Neutrophil (primary cell): ENCODE data around the gene ABHD2.
A peak's percentile ranks its signal among the peaks of the same experiment; 100 is the strongest.

Source experiments
- H3K27ac ChIP-seq: fragments of 200-600 bp; sonication (generic); 2 replicates; pipeline ENCODE4 v1.5.1; 2016; ENCODE audit warnings: mild to moderate bottlenecking, moderate library complexity
- H3K27me3 ChIP-seq: fragments of 200-600 bp; sonication (generic); 2 replicates; pipeline ENCODE4 v1.6.0; 2016; ENCODE audit warnings: mild to moderate bottlenecking
- H3K36me3 ChIP-seq: fragments of 200-600 bp; sonication (generic); 2 replicates; pipeline ENCODE4 v1.5.1; 2017
- H3K4me1 ChIP-seq, 2 experiments: fragments of 200-600 bp in 1 of 2; sonication (generic) in 1 of 2; 1 replicate in 1 of 2; 2 replicates in 1 of 2; pipeline versions ENCODE4 v1.5.1 to v1.6.1; 2013 to 2016; ENCODE audit warnings: low read depth in 1 of 2, low read length in 1 of 2, mild to moderate bottlenecking in 1 of 2, moderate library complexity in 1 of 2; ENCODE audit not compliant: control insufficient read depth in 1 of 2, insufficient read depth in 1 of 2
- H3K4me3 ChIP-seq, 2 experiments: fragments of 200-600 bp in 1 of 2; sonication (generic) in 1 of 2; 1 replicate in 1 of 2; 2 replicates in 1 of 2; pipeline ENCODE4 v1.5.1; 2013 to 2016; ENCODE audit warnings: low read depth in 1 of 2, low read length in 1 of 2, mild to moderate bottlenecking in 1 of 2, moderate library complexity in 1 of 2
- H3K9me3 ChIP-seq: fragments of 200-600 bp; sonication (generic); 2 replicates; pipeline ENCODE4 v1.5.1; 2016
- CTCF ChIP-seq: fragments of 200-600 bp; sonication (generic); IDR thresholded peaks from 2 replicates; pipeline ENCODE4 v1.5.1; 2016; ENCODE audit warnings: antibody characterized with exemption

ABHD2 gene

GRCh38 chr15:89150762-89151664 is 62.8 kb downstream of the ABHD2 start:
- Histone ChIP-seq H3K27me3 (no peaks in the 10 kb centered on the region), H3K27ac (peak overlapping the region; percentile 65), H3K9me3 (no peaks in the 10 kb centered on the region), H3K4me1 (peaks cover 10% of the 10 kb centered on the region in 2 experiments), H3K36me3 (peaks cover 45% of the 10 kb centered on the region), H3K4me3 (no peak overlapping the region)
- no peak for TF ChIP-seq CTCF

- H3K9me3 ChIP-seq, result no peaks in the 10 kb centered on the region
- H3K36me3 ChIP-seq, result peaks cover 77% of the 10 kb centered on the region
- peak overlapping the region; percentile 21 for H3K27ac ChIP-seq
- H3K4me1 ChIP-seq, result peaks cover 9% of the 10 kb centered on the region in 2 experiments
- TF ChIP-seq CTCF, result no peak
- H3K4me3 ChIP-seq, result no peak overlapping the region
- H3K27me3 ChIP-seq, result no peaks in the 10 kb centered on the region
Measured at GRCh38 chr15:89155122-89155521, 66.9 kb downstream of the ABHD2 start.

GRCh38 chr15:89155656-89156055 is 67.4 kb downstream of the ABHD2 start:
- Histone ChIP-seq H3K27ac (peak overlapping the region; percentile 21), H3K27me3 (no peaks in the 10 kb centered on the region), H3K9me3 (no peaks in the 10 kb centered on the region), H3K4me1 (peaks cover 3 to 4% of the 10 kb centered on the region in 2 experiments), H3K36me3 (peaks cover 79% of the 10 kb centered on the region), H3K4me3 (no peak overlapping the region)
- no peak for TF ChIP-seq CTCF

GRCh38 chr15:89157061-89157460 is 68.8 kb downstream of the ABHD2 start:
- Histone ChIP-seq H3K36me3 (peaks cover 77% of the 10 kb centered on the region), H3K4me3 (no peak overlapping the region), H3K27ac (no peak overlapping the region), H3K9me3 (no peaks in the 10 kb centered on the region), H3K4me1 (no peaks in the 10 kb centered on the region), H3K27me3 (no peaks in the 10 kb centered on the region)
- no peak for TF ChIP-seq CTCF

GRCh38 chr15:89157918-89158564 is 69.8 kb downstream of the ABHD2 start:
- no peaks in the 10 kb centered on the region for H3K9me3 ChIP-seq
- peaks cover 77% of the 10 kb centered on the region for H3K36me3 ChIP-seq
- H3K4me1 ChIP-seq, result no peaks in the 10 kb centered on the region
- TF ChIP-seq CTCF, result no peak
- peak overlapping the region; percentile 49 for H3K27ac ChIP-seq
- no peaks in the 10 kb centered on the region for H3K27me3 ChIP-seq
- no peak overlapping the region for H3K4me3 ChIP-seq
